ENCODE measurements around the gene VPS37B. TPM values are rescaled to one million over a fixed set of nuclear protein-coding genes. Genes with fewer than 3 reads are reported as not detected.
A peak's percentile ranks its signal among the peaks of the same experiment; 100 is the strongest.

VPS37B gene
- total and polyA plus RNA-seq, 2 donors (not counting 1 experiment from before 2014, with no cell fraction given) = 66.7 to 88.1 TPM

GRCh38 chr12:122870867-122871664, 24.9 kb downstream of the VPS37B start:
- peak overlapping the region; percentile 83 for H3K9ac ChIP-seq (ENCODE audit: low read length)
- ATAC-seq (ENCODE audit: low read depth) (no peak), DNase-seq (no peak)
- Mint-ChIP-seq H3K4me1 (peaks cover 88% of the 10 kb centered on the region), H3K27ac (peak overlapping the region; percentile 95), H3K27me3 (no peaks in the 10 kb centered on the region), H3K4me3 (peak overlapping the region; percentile 86), H3K9me3 (ENCODE audit: insufficient read depth) (no peaks in the 10 kb centered on the region)
- peaks cover 82 to 86% of the 10 kb centered on the region in 2 donors for H3K4me1 ChIP-seq (ENCODE audit: control insufficient read depth in 2 of 2, insufficient read depth in 2 of 2, low read length in 2 of 2)
- no peak overlapping the region for H2AFZ ChIP-seq (ENCODE audit: insufficient read depth, low read depth, low read length, poor library complexity, severe bottlenecking)
- H3K27ac ChIP-seq (ENCODE audit: low read length in 2 of 2) = peak overlapping the region; percentile 69 to 80
- H3K79me2 ChIP-seq (ENCODE audit: control insufficient read depth, insufficient read depth, low read length) = peaks cover 91% of the 10 kb centered on the region
- peak overlapping the region; percentile 52 to 89 (median 69) for H3K4me3 ChIP-seq (ENCODE audit: control extremely low read depth in 1 of 5, extremely low read depth in 1 of 5, insufficient read depth in 1 of 5, low read depth in 2 of 5, low read length in 4 of 5)
- no peaks in the 10 kb centered on the region for H3K27me3 ChIP-seq (replicated peaks in 1 of 4; ENCODE audit: control extremely low read depth in 1 of 4, control insufficient read depth in 3 of 4, insufficient read depth in 4 of 4, low read length in 3 of 4)
- H3K9me3 ChIP-seq (ENCODE audit: control extremely low read depth in 1 of 3, control insufficient read depth in 2 of 3, insufficient read depth in 1 of 3, low read length in 2 of 3) = no peaks in the 10 kb centered on the region
- peaks cover 5 to 50% of the 10 kb centered on the region in 2 experiments for H3K36me3 ChIP-seq (replicated peaks in 1 of 2; ENCODE audit: control extremely low read depth in 1 of 2, control insufficient read depth in 1 of 2, extremely low read depth in 1 of 2, insufficient read depth in 2 of 2, low read length in 1 of 2)
- TF ChIP-seq, protein P1, sequence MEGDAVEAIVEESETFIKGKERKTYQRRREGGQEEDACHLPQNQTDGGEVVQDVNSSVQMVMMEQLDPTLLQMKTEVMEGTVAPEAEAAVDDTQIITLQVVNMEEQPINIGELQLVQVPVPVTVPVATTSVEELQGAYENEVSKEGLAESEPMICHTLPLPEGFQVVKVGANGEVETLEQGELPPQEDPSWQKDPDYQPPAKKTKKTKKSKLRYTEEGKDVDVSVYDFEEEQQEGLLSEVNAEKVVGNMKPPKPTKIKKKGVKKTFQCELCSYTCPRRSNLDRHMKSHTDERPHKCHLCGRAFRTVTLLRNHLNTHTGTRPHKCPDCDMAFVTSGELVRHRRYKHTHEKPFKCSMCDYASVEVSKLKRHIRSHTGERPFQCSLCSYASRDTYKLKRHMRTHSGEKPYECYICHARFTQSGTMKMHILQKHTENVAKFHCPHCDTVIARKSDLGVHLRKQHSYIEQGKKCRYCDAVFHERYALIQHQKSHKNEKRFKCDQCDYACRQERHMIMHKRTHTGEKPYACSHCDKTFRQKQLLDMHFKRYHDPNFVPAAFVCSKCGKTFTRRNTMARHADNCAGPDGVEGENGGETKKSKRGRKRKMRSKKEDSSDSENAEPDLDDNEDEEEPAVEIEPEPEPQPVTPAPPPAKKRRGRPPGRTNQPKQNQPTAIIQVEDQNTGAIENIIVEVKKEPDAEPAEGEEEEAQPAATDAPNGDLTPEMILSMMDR (IDR thresholded peaks at IDR 0.05) = no peak
- TF ChIP-seq EZH2 (IDR thresholded peaks at IDR 0.05; ENCODE audit: borderline replicate concordance, insufficient read depth, low read depth, low read length, poor library complexity, severe bottlenecking) = no peak
- intact Hi-C loops (cut with micrococcal nuclease) = no loop called here
- 27% methylated on average over 14 of the region's 15 CpGs for WGBS (ENCODE audit: insufficient coverage)
- POLR2A ChIA-PET = interaction anchor here (0.5 to 2.1 kb wide), 4 partner anchors 9 to 23 kb away, joined by 3 to 10 read pairs (median 6); no protein-coding TSS in a partner anchor
- CTCF ChIA-PET = interaction anchor here (0.7 to 19.2 kb wide), 18 partner anchors 9 to 367 kb away, joined by 3 to 388 read pairs (median 4); no protein-coding TSS in a partner anchor
- peaks cover 34% of the 10 kb centered on the region for H4K20me1 ChIP-seq (ENCODE audit: control insufficient read depth, insufficient read depth, low read length, poor library complexity, severe bottlenecking)
- peak overlapping the region; percentile 94 for H3K4me2 ChIP-seq (replicated peaks; ENCODE audit: low read depth, low read length, poor library complexity, severe bottlenecking)

Data from B cell (primary cell).